CD4-positive, alpha-beta memory T cell (primary cell): Measurements from ENCODE around the gene CLSTN2. TPM values are rescaled to one million over a fixed set of nuclear protein-coding genes. Genes with fewer than 3 reads are reported as not detected.

Experiments
- CTCF ChIA-PET: fragments of 350-600 bp; sonication (Branson Sonifier 250); formaldehyde crosslinking; loops from one replicate; lab custom pipeline; 2021; ENCODE audit warnings: inconsistent platforms; ENCODE audit not compliant: partially characterized antibody; lab: Charles Lee
- POLR2A ChIA-PET: fragments of 350-600 bp; sonication (Branson Sonifier 250); formaldehyde crosslinking; loops from one replicate; lab custom pipeline; 2021; ENCODE audit not compliant: partially characterized antibody; lab: Charles Lee
- DNase-seq, 5 donors: peaks; one replicate each; pipeline versions ENCODE4 v3.0.0 to v3.0.0-alpha.2; 2020 to 2022; ENCODE audit warnings: mixed read lengths in 1 of 5
- H3K27ac ChIP-seq: one replicate; pipeline ENCODE4 v1.7.0; 2013; ENCODE audit warnings: low read depth, low read length
- H3K27me3 ChIP-seq: 2 replicates; pipeline ENCODE4 v1.7.0; 2013; ENCODE audit warnings: mild to moderate bottlenecking, low read length, moderate library complexity; ENCODE audit not compliant: insufficient read depth
- H3K36me3 ChIP-seq: 2 replicates; pipeline ENCODE4 v1.7.0; 2013; ENCODE audit warnings: mild to moderate bottlenecking, low read length, moderate library complexity; ENCODE audit not compliant: insufficient read depth
- H3K4me1 ChIP-seq: 2 replicates; pipeline ENCODE4 v1.7.0; 2013; ENCODE audit warnings: mild to moderate bottlenecking, low read length, moderate library complexity; ENCODE audit not compliant: insufficient read depth
- H3K4me3 ChIP-seq, 2 donors: one replicate each; pipeline ENCODE4 v1.7.0; 2013; ENCODE audit warnings: low read length in 2 of 2, mild to moderate bottlenecking in 1 of 2
- H3K9me3 ChIP-seq, 2 donors: one replicate each; pipeline ENCODE4 v1.7.0; 2013; ENCODE audit warnings: low read length in 2 of 2, control low read depth in 1 of 2; ENCODE audit not compliant: control insufficient read depth in 1 of 2
- H3K27ac Mint-ChIP-seq, 7 donors: one replicate each; pipeline ENCODE4 v1.8.0; 2020 to 2021; ENCODE audit warnings: mixed read lengths in 7 of 7, mild to moderate bottlenecking in 6 of 7, inconsistent platforms in 3 of 7, moderate library complexity in 3 of 7
- H3K27me3 Mint-ChIP-seq, 2 donors: one replicate each; pipeline ENCODE4 v1.8.0; 2020 to 2021; ENCODE audit warnings: mixed read lengths in 2 of 2
- H3K36me3 Mint-ChIP-seq, 2 donors: one replicate each; pipeline ENCODE4 v1.8.0; 2020 to 2021; ENCODE audit warnings: mixed read lengths in 2 of 2, inconsistent platforms in 1 of 2, mild to moderate bottlenecking in 1 of 2
- H3K4me1 Mint-ChIP-seq, 4 donors: one replicate each; pipeline ENCODE4 v1.8.0; 2020 to 2021; ENCODE audit warnings: mixed read lengths in 4 of 4, mild to moderate bottlenecking in 1 of 4
- H3K4me3 Mint-ChIP-seq, 8 donors: one replicate each; pipeline ENCODE4 v1.8.0; 2020 to 2021; ENCODE audit warnings: mixed read lengths in 8 of 8, mild to moderate bottlenecking in 7 of 8, moderate library complexity in 6 of 8, inconsistent platforms in 3 of 8
- H3K9me3 Mint-ChIP-seq, 8 donors: one replicate each; pipeline ENCODE4 v1.8.0; 2020 to 2021; ENCODE audit warnings: mixed read lengths in 8 of 8, mild to moderate bottlenecking in 5 of 8, inconsistent platforms in 3 of 8, moderate library complexity in 1 of 8
- intact Hi-C: fragments of 100-400 bp; cut with micrococcal nuclease; formaldehyde crosslinking; loops from one replicate; pipeline ENCODE4 v1.15.1; 2023
- polyA plus RNA-seq, 2 donors: library from polyadenylated mRNA; unstranded; fragments of 300-500 nt; fragmentation: Illumina TruSeq; gene quantifications; one replicate each; pipeline ENCODE4 v1.2.3, GENCODE V29; 2021
- total RNA-seq, 2 experiments: library from RNA; stranded (reverse); gene quantifications; one replicate each; pipeline ENCODE4 v1.2.3, GENCODE V29; 2021

The CLSTN2 gene
- total and polyA plus RNA-seq, 4 experiments from 2014 or later: not detected

DNA sequence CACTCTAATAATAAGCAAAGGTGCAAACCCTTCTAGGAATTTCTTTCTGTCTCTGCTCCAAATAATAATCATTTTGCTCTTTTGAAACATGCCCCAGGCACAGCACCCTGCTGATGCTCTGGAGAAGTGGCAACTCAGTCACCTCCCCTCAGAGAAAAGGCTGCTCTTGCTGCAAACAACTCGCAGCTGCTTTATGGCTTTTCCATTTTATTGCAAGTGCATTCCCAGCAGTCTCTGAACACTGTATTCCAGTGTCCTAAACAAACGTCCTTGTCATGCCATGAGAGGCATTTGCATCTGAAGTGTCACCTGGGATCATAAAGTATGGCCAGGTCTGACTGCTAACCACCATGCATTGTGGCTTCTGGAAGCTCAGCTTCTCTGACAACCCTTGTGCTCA lies 384.8 kb downstream of the CLSTN2 start:
- Mint-ChIP-seq H3K9me3 (no peaks in the 10 kb centered on the region), H3K27me3 (peaks cover 1 to 2% of the 10 kb centered on the region in 2 donors), H3K36me3 (no peaks in the 10 kb centered on the region), H3K4me1 (no peaks in the 10 kb centered on the region), H3K27ac (no peak overlapping the region), H3K4me3 (no peak overlapping the region)
- Histone ChIP-seq H3K4me1 (no peaks in the 10 kb centered on the region), H3K27me3 (no peaks in the 10 kb centered on the region), H3K9me3 (no peaks in the 10 kb centered on the region), H3K27ac (no peak overlapping the region), H3K4me3 (no peak overlapping the region), H3K36me3 (no peaks in the 10 kb centered on the region)
- ChIA-PET CTCF (no interaction called here), POLR2A (no interaction called here)
- intact Hi-C loops: no loop called here
- no peak for DNase-seq

DNA sequence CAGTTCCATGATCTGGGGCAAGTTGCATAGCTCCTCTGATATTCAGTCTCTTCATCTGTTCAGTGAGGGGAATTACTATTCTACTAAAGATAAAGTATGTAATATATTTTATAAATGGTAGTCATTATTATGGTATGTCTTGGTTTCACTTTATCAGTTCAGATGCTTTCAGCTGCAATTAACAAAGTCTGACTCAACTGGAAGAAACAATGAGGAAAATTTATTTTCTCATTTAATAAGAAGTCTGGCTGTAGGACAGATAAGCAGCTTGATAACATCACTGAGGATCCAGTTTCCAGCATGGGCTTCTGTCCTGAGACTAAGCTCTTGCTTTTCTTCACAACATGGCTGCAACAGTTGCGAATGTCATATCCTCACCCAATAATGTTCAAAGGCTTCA lies 388.6 kb downstream of the CLSTN2 start:
- Mint-ChIP-seq H3K36me3 (no peaks in the 10 kb centered on the region), H3K27me3 (peaks cover 2% of the 10 kb centered on the region in 2 donors), H3K4me3 (no peak overlapping the region), H3K9me3 (peaks cover 0 to 2% (median 0%) of the 10 kb centered on the region in 8 donors), H3K4me1 (no peaks in the 10 kb centered on the region), H3K27ac (no peak overlapping the region)
- intact Hi-C loops: no loop called here
- Histone ChIP-seq H3K4me3 (no peak overlapping the region), H3K4me1 (no peaks in the 10 kb centered on the region), H3K36me3 (no peaks in the 10 kb centered on the region), H3K27ac (no peak overlapping the region), H3K9me3 (no peaks in the 10 kb centered on the region), H3K27me3 (no peaks in the 10 kb centered on the region)
- ChIA-PET POLR2A (no interaction called here), CTCF (no interaction called here)
- DNase-seq: no peak

DNA sequence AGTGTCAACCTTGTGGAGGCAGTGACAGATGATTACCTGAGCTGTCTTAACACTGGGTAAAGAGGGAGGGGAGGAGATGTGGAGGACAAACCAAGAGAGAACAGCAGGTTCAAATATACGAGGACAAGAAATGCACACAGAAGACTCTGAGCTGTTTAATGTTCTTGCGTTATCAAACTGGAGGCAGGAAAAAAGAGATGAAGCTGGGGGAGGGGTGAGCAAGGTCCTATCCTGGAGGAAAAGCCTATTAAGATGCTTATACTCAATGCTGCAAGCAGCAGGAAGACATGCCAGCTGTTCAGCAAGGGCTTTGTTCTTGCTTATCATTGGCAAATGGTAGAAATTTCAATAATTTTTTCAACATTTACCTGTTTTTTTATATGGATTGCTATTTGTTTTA lies 397.1 kb downstream of the CLSTN2 start:
- CTCF ChIA-PET: interaction anchor here (1.1 kb wide), 1 partner anchor 9 kb away, joined by 3 read pairs; no protein-coding TSS in a partner anchor
- no peak for DNase-seq

DNA sequence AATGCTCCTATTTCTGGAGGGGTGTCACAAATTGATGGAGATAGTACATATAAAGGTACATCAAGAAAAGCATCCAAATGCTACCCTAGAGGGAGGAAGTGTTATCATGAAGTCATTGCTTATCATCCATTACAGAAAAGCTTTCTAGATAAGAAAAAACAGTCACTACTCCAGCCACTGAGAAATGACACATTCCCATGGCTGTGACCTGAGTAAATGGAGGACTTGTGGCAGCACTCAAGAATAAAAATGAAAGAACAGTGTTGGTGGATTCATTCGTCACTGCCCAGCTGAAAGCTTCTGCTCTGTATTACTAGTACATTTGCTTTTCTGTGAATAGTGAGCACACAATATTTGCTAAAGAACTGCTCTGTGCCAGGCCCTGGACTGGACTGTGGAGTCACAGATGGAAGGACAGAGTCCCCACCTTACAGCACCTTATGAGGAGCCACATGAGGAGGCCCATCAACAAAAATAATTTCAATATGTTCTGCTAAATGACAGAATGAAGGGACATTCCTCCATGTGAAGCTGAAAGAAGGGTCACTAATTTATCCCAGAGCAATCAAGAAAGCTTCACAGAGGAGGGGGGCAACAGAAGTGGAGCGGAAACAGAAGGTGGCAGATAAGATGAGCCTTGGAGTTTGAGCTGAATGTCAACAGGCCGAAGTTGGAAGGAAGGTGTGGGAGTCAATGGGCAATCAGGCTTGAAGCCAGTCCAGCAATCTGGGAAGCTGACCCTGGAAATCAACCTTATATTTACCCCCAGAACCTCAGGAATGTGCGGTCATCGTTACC lies 399.3 kb downstream of the CLSTN2 start:
- POLR2A ChIA-PET: no interaction called here
- Histone ChIP-seq H3K4me3 (no peak overlapping the region), H3K27me3 (no peaks in the 10 kb centered on the region), H3K27ac (no peak overlapping the region), H3K9me3 (no peaks in the 10 kb centered on the region), H3K36me3 (no peaks in the 10 kb centered on the region), H3K4me1 (no peaks in the 10 kb centered on the region)
- Mint-ChIP-seq H3K4me3 (no peak overlapping the region), H3K27ac (no peak overlapping the region), H3K36me3 (no peaks in the 10 kb centered on the region), H3K4me1 (no peaks in the 10 kb centered on the region), H3K27me3 (peaks cover 0 to under 1% of the 10 kb centered on the region in 2 donors), H3K9me3 (peaks cover 0 to 3% (median 0%) of the 10 kb centered on the region in 8 donors)
- intact Hi-C loops: no loop called here
- CTCF ChIA-PET: interaction anchor here (0.6 to 1.0 kb wide), 2 partner anchors 9 to 1790 kb away, joined by 3 read pairs; no protein-coding TSS in a partner anchor
- DNase-seq: no peak

More for the DNA sequence above, 397.1 kb downstream of the CLSTN2 start:
- no peak overlapping the region for H3K27ac ChIP-seq
- peaks cover 0 to 3% (median 0%) of the 10 kb centered on the region in 8 donors for H3K9me3 Mint-ChIP-seq
- no peaks in the 10 kb centered on the region for H3K36me3 Mint-ChIP-seq
- H3K27ac Mint-ChIP-seq: no peak overlapping the region
- POLR2A ChIA-PET: no interaction called here
- intact Hi-C loops: no loop called here
- no peak overlapping the region for H3K4me3 Mint-ChIP-seq
- H3K36me3 ChIP-seq: no peaks in the 10 kb centered on the region
- no peaks in the 10 kb centered on the region for H3K27me3 ChIP-seq
- H3K4me3 ChIP-seq: no peak overlapping the region
- no peaks in the 10 kb centered on the region for H3K4me1 Mint-ChIP-seq
- H3K4me1 ChIP-seq: no peaks in the 10 kb centered on the region
- no peaks in the 10 kb centered on the region for H3K9me3 ChIP-seq
- peaks cover 1 to 2% of the 10 kb centered on the region in 2 donors for H3K27me3 Mint-ChIP-seq

DNA sequence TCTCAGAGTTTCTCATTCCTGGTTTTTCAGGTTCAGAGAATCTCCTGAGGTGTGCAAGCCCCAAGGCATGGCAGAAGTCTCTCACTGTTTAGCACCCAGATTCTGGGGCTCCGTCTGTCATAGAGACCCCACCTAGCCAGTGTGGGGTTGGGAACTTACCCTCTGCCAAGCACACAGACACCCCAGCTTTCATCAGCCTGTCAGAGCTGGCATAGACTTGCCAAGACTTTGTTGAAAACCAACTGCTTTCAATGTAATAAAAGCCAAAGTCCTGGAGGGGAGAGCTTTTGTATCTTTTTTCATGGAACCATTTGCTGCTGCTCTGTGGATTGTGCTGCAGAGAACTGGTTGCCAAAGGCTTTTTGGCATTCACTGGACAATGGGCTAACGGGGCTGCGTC lies 401.5 kb downstream of the CLSTN2 start:
- H3K27me3 Mint-ChIP-seq: no peaks in the 10 kb centered on the region
- DNase-seq: no peak
- intact Hi-C loops: no loop called here
- Histone ChIP-seq H3K4me3 (no peak overlapping the region), H3K9me3 (no peaks in the 10 kb centered on the region), H3K27me3 (no peaks in the 10 kb centered on the region), H3K4me1 (no peaks in the 10 kb centered on the region), H3K27ac (no peak overlapping the region), H3K36me3 (no peaks in the 10 kb centered on the region)
- no peak overlapping the region for H3K4me3 Mint-ChIP-seq
- H3K4me1 Mint-ChIP-seq: no peaks in the 10 kb centered on the region
- H3K9me3 Mint-ChIP-seq: peaks cover 0 to 3% (median 0%) of the 10 kb centered on the region in 8 donors
- CTCF ChIA-PET: no interaction called here
- POLR2A ChIA-PET: no interaction called here
- H3K27ac Mint-ChIP-seq: no peak overlapping the region
- no peaks in the 10 kb centered on the region for H3K36me3 Mint-ChIP-seq

DNA sequence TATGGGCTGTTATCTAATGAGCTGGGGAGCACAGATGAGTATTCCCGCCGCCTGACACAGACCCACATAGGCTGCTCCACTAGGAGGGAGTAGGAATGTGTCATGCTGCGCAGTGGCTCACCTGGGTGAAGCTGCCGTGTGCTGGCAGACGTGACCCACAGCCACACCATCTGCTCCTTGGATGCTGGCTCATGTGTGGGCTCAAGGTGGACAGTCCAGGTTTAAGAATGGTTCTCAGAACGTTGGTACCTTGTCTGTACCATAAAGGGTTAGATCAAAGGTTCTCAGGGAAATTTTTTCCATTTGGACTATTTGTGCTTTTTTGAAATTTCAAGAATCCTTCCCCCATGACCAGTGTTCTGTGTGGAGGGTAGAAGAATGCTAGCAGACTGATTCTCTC lies 403.9 kb downstream of the CLSTN2 start:
- intact Hi-C loops: no loop called here
- H3K27ac Mint-ChIP-seq: no peak overlapping the region
- DNase-seq: no peak
- Histone ChIP-seq H3K27me3 (no peaks in the 10 kb centered on the region), H3K9me3 (no peaks in the 10 kb centered on the region), H3K27ac (no peak overlapping the region), H3K36me3 (no peaks in the 10 kb centered on the region), H3K4me3 (no peak overlapping the region), H3K4me1 (no peaks in the 10 kb centered on the region)
- H3K4me3 Mint-ChIP-seq: no peak overlapping the region
- CTCF ChIA-PET: no interaction called here
- POLR2A ChIA-PET: no interaction called here
- H3K36me3 Mint-ChIP-seq: no peaks in the 10 kb centered on the region
- no peaks in the 10 kb centered on the region for H3K4me1 Mint-ChIP-seq
- peaks cover 0 to 3% (median 0%) of the 10 kb centered on the region in 8 donors for H3K9me3 Mint-ChIP-seq
- H3K27me3 Mint-ChIP-seq: no peaks in the 10 kb centered on the region

DNA sequence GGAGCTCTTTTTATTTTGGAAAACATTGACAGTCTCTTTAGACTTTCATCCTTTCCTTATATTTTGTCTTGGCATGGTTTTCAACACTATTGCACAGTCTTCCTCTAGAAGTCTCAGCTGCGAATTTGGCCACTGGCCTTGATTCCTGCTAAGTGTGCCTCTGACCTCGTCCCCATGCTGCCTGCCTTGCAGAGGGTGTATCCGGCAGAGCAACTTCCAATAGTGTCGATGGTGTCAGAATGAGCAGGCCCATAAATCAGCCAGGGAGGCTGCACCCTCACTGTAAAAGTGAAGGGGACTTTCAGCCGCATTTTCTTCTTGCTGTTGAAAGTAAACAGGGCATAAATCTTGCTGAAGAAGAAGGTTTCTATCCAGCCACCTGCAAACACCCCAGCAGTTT lies 406.2 kb downstream of the CLSTN2 start:
- H3K9me3 ChIP-seq: no peaks in the 10 kb centered on the region
- intact Hi-C loops: no loop called here
- Mint-ChIP-seq H3K36me3 (no peaks in the 10 kb centered on the region), H3K4me3 (no peak overlapping the region), H3K27ac (no peak overlapping the region), H3K4me1 (no peaks in the 10 kb centered on the region), H3K27me3 (no peaks in the 10 kb centered on the region), H3K9me3 (peaks cover 0 to 3% (median 0%) of the 10 kb centered on the region in 8 donors)
- no peak overlapping the region for H3K4me3 ChIP-seq
- H3K4me1 ChIP-seq: no peaks in the 10 kb centered on the region
- no peaks in the 10 kb centered on the region for H3K36me3 ChIP-seq
- DNase-seq: no peak
- no peak overlapping the region for H3K27ac ChIP-seq
- ChIA-PET CTCF (interaction anchor here (0.8 kb wide), 1 partner anchor 9 kb away, joined by 3 read pairs; no protein-coding TSS in a partner anchor), POLR2A (no interaction called here)
- H3K27me3 ChIP-seq: no peaks in the 10 kb centered on the region
